ENCODE data around the gene FRMD4A.

DNA sequence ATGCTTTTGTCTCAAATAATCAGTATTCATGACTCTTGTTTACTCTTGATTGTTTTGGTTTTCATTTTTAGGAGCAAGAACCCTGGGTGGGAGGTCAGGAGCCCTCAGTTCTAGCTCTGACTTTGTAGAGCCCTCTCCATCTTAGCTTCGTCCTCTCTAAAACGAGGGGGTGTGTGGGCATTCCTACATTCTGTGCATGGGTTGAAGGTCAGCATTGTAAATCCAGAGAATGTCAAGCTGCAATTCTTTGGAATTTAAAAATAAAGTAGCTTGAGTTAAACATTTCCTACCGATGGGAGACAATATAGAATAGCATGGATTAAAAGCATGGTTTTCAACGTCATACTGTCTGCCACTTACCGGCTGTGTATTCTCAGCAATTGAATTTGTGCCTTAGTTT lies 615.6 kb downstream of the FRMD4A start:
- TF ChIP-seq CTCF (IDR thresholded peaks at IDR 0.05) = no peak
- no peak for TF ChIP-seq EZH2phosphoT487 (IDR thresholded peaks at IDR 0.05; ENCODE audit: borderline replicate concordance, low read depth)
- TF ChIP-seq FOSL2 (IDR thresholded peaks at IDR 0.05; ENCODE audit: borderline replicate concordance, low read depth) = no peak
- no peak for TF ChIP-seq MXI1 (IDR thresholded peaks at IDR 0.05; ENCODE audit: low read depth, low read length)
- no peak for TF ChIP-seq GATA2 (CRISPR knock-in tag; IDR thresholded peaks at IDR 0.05)
- TF ChIP-seq RAD21 (IDR thresholded peaks at IDR 0.05; ENCODE audit: low read length) = no peak
- no peak for TF ChIP-seq ELF1 (IDR thresholded peaks at IDR 0.05)
